Erythroblast (primary cell): Measurements from ENCODE around the gene ZNF655.
"Not testable (repeated sequence)": the region's sequence is repeated elsewhere in the genome, so short reads cannot be mapped to it uniquely, and the experiment has no call there.

ENCODE experiments used
- GATA1 ChIP-seq: IDR thresholded peaks from 2 replicates; pipeline ENCODE4 v1.6.1; 2011; ENCODE audit warnings: low read depth, mild to moderate bottlenecking, control low read depth, low read length, moderate library complexity
- POLR2A ChIP-seq: IDR thresholded peaks from 2 replicates; pipeline ENCODE4 v1.6.1; 2011; ENCODE audit warnings: mild to moderate bottlenecking, low read length

DNA sequence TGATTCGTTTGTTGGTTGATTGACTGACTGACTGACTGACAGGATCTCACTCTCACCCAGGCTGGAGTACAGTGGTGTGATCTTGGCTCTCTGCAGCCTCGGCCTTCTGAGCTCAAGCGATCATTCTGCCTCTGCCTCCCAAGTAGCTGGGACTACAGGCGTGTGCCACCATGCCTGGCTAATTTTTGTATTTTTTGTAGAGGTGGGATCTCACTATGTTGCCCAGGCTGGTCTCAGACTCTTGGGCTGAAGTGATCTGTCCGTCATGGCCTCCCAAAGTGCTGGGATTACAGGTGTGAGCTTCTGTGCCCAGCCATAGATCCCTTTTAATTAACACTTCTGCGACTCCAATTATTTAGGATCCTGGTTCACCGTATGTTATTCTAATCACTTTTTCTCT lies 10.3 kb downstream of the ZNF655 start:
- TF ChIP-seq POLR2A, GATA1: not testable (repeated sequence)
